SK-N-SH (cell line): ENCODE measurements around the gene DDX31. TPM values are rescaled to one million over a fixed set of nuclear protein-coding genes. Genes with fewer than 3 reads are reported as not detected.

Experiments used
- CTCF ChIA-PET: fragments of 300-600, 350-600 bp; formaldehyde crosslinking; extraction: SDS; loops from one replicate; lab custom pipeline; 2021; lab: Yijun Ruan, JAX
- POLR2A ChIA-PET: fragments of 350-600 bp; sonication (Branson Sonifier 250); formaldehyde crosslinking; extraction: SDS; loops from one replicate; lab custom pipeline; 2020; ENCODE audit warnings: antibody characterized with exemption, inconsistent platforms; lab: Yijun Ruan, JAX
- DNase-seq: peaks from one replicate; pipeline ENCODE4 v3.0.0; 2012
- H2AFZ ChIP-seq: fragments of 200-600 bp; sonication (generic); 2 replicates; pipeline ENCODE4 v1.8.1; 2016; ENCODE audit warnings: antibody characterized with exemption, mild to moderate bottlenecking, low read depth
- H3F3A ChIP-seq: fragments of 200-600 bp; sonication (generic); replicated peaks from 2 replicates; pipeline ENCODE3; 2016; ENCODE audit warnings: antibody characterized with exemption, mild to moderate bottlenecking; ENCODE audit not compliant: insufficient read depth
- H3K27ac ChIP-seq, 2 experiments: fragments of 200-500 bp in 1 of 2; fragments of 200-600 bp in 1 of 2; sonication (Bioruptor generic) in 1 of 2; sonication (generic), shearing (Covaris generic) in 1 of 2; 2 replicates each; pipeline versions ENCODE4 v1.5.1 to v1.6.1; 2014 to 2016; ENCODE audit warnings: low read depth in 2 of 2, inconsistent platforms in 1 of 2, low read length in 1 of 2, mild to moderate bottlenecking in 1 of 2, mixed read lengths in 1 of 2
- H3K27me3 ChIP-seq: fragments of 200-600 bp; sonication (generic), shearing (Covaris generic); 2 replicates; pipeline ENCODE4 v1.6.1; 2016; ENCODE audit warnings: mixed run types; ENCODE audit not compliant: insufficient read depth
- H3K36me3 ChIP-seq, 2 experiments: fragments of 200-500 bp in 1 of 2; fragments of 200-600 bp in 1 of 2; sonication (Bioruptor generic) in 1 of 2; sonication (generic) in 1 of 2; replicated peaks in 1 of 2; 2 replicates each; pipeline versions ENCODE3 to v1.5.1; 2014 to 2016; ENCODE audit warnings: low read length in 1 of 2, mild to moderate bottlenecking in 1 of 2; ENCODE audit not compliant: insufficient read depth in 2 of 2, control insufficient read depth in 1 of 2
- H3K4me1 ChIP-seq, 2 experiments: fragments of 200-500 bp in 1 of 2; fragments of 200-600 bp in 1 of 2; sonication (Bioruptor generic) in 1 of 2; sonication (generic), shearing (Covaris generic) in 1 of 2; 2 replicates each; pipeline versions ENCODE4 v1.5.1 to v1.6.1; 2014 to 2016; ENCODE audit warnings: low read depth in 1 of 2, low read length in 1 of 2, mixed run types in 1 of 2; ENCODE audit not compliant: insufficient read depth in 2 of 2, control insufficient read depth in 1 of 2
- H3K4me2 ChIP-seq: fragments of 200-600 bp; sonication (generic), shearing (Covaris generic); 2 replicates; pipeline ENCODE4 v1.6.1; 2017; ENCODE audit warnings: mixed run types
- H3K4me3 ChIP-seq, 2 experiments: fragments of 200-500 bp in 1 of 2; fragments of 200-600 bp in 1 of 2; sonication (Bioruptor generic) in 1 of 2; sonication (generic), shearing (Covaris generic) in 1 of 2; 2 replicates each; pipeline versions ENCODE4 v1.5.1 to v1.8.1; 2014 to 2016; ENCODE audit warnings: low read depth in 2 of 2, inconsistent platforms in 1 of 2, low read length in 1 of 2, mild to moderate bottlenecking in 1 of 2, mixed read lengths in 1 of 2, moderate library complexity in 1 of 2
- H3K79me2 ChIP-seq: fragments of 200-600 bp; sonication (generic); 2 replicates; pipeline ENCODE4 v1.8.1; 2017; ENCODE audit warnings: mild to moderate bottlenecking; ENCODE audit not compliant: insufficient read depth
- H3K9ac ChIP-seq: fragments of 200-600 bp; sonication (generic); 2 replicates; pipeline ENCODE4 v1.6.1; 2017; ENCODE audit warnings: mixed run types
- H3K9me2 ChIP-seq: fragments of 200-600 bp; sonication (generic); 2 replicates; pipeline ENCODE4 v1.6.1; 2017; ENCODE audit warnings: mixed run types
- H3K9me3 ChIP-seq: fragments of 200-600 bp; sonication (generic); 2 replicates; pipeline ENCODE4 v1.6.1; 2017; ENCODE audit warnings: mixed run types, mild to moderate bottlenecking, moderate library complexity
- H4K20me1 ChIP-seq: fragments of 200-600 bp; sonication (generic); 2 replicates; pipeline ENCODE4 v1.6.1; 2017; ENCODE audit warnings: mild to moderate bottlenecking, mixed run types; ENCODE audit not compliant: insufficient read depth
- CHD2 ChIP-seq: fragments of 150-350 bp; IDR thresholded peaks from 2 replicates; pipeline ENCODE4 v1.6.1; 2018; ENCODE audit warnings: low read length; ENCODE audit not compliant: partially characterized antibody
- ELF1 ChIP-seq: IDR thresholded peaks from 2 replicates; pipeline ENCODE4 v1.4.0; 2012
- EZH2phosphoT487 ChIP-seq: fragments of 200-600 bp; sonication (generic); IDR thresholded peaks from 2 replicates; pipeline ENCODE4 v1.6.1; 2017; ENCODE audit warnings: low read depth, mixed run types, mild to moderate bottlenecking, antibody characterized with exemption, moderate library complexity, borderline replicate concordance
- FOSL2 ChIP-seq: IDR thresholded peaks from 2 replicates; pipeline ENCODE4 v1.4.0; 2012; ENCODE audit warnings: low read depth, mild to moderate bottlenecking, moderate library complexity, borderline replicate concordance
- IRF3 ChIP-seq: fragments of 150-350 bp; IDR thresholded peaks from 2 replicates; pipeline ENCODE4 v1.6.1; 2016; ENCODE audit warnings: mild to moderate bottlenecking, low read depth, low read length
- MAX ChIP-seq: IDR thresholded peaks from 2 replicates; pipeline ENCODE4 v1.4.0; 2012; ENCODE audit warnings: low read depth
- NFIC ChIP-seq: IDR thresholded peaks from 2 replicates; pipeline ENCODE4 v1.4.0; 2012; ENCODE audit warnings: borderline replicate concordance
- PBX3 ChIP-seq: IDR thresholded peaks from 2 replicates; pipeline ENCODE4; 2012
- POLR2AphosphoS5 ChIP-seq: IDR thresholded peaks from 2 replicates; pipeline ENCODE4 v1.6.1; 2012; ENCODE audit warnings: low read depth, low read length
- RAD21 ChIP-seq: IDR thresholded peaks from 2 replicates; pipeline ENCODE4 v1.6.1; 2012; ENCODE audit warnings: mild to moderate bottlenecking, low read length
- RCOR1 ChIP-seq: fragments of 150-350 bp; IDR thresholded peaks from 2 replicates; pipeline ENCODE4 v1.6.1; 2017; ENCODE audit warnings: antibody characterized with exemption, low read length
- RFX5 ChIP-seq: IDR thresholded peaks from 2 replicates; pipeline ENCODE4 v1.6.1; 2012; ENCODE audit warnings: mild to moderate bottlenecking, improper control_type of control experiment, low read length
- SMC3 ChIP-seq: IDR thresholded peaks from 2 replicates; pipeline ENCODE4 v1.6.1; 2012; ENCODE audit warnings: low read depth, low read length, improper control_type of control experiment
- TAF1 ChIP-seq: IDR thresholded peaks from 2 replicates; pipeline ENCODE4 v1.6.1; 2012; ENCODE audit warnings: low read depth, mild to moderate bottlenecking, low read length, moderate library complexity, borderline replicate concordance
- TCF12 ChIP-seq: IDR thresholded peaks from 2 replicates; pipeline ENCODE4 v1.4.0; 2012
- USF2 ChIP-seq: fragments of 150-350 bp; IDR thresholded peaks from 2 replicates; pipeline ENCODE4 v1.6.1; 2017; ENCODE audit warnings: antibody characterized with exemption, low read length, low read depth, borderline replicate concordance
- YY1 ChIP-seq: IDR thresholded peaks from 2 replicates; pipeline ENCODE4 v1.4.0; 2012; ENCODE audit warnings: low read depth, mild to moderate bottlenecking
- ZBTB33 ChIP-seq: IDR thresholded peaks from 2 replicates; pipeline ENCODE4 v1.4.0; 2012; ENCODE audit warnings: low read depth, borderline replicate concordance
- WGBS: methylation state at CpG from one replicate; pipeline ENCODE4 v1.1.6; 2017; ENCODE audit warnings: low lambda C conversion rate; 5-methylcytosine and 5-hydroxymethylcytosine counted together
- polyA plus RNA-seq, 3 experiments: library from polyadenylated mRNA; depleted of rRNA; stranded (reverse); fragments of >200 nt; gene quantifications; 2 replicates each; pipeline ENCODE4 v1.2.3, GENCODE V29; 2012

The DDX31 gene
- polyA plus RNA-seq, 1 of the 3 experiments (the other 2 are of a cell fraction), result 13.9 TPM

- no peak for TF ChIP-seq TCF12
- no peak for TF ChIP-seq ELF1
- no peak for TF ChIP-seq RCOR1
- TF ChIP-seq YY1, result no peak
- no peak for TF ChIP-seq PBX3
- TF ChIP-seq CHD2, result no peak
- no peak for TF ChIP-seq MAX
- TF ChIP-seq IRF3, result no peak
- no peak for TF ChIP-seq SMC3
- no peak for TF ChIP-seq FOSL2
- TF ChIP-seq USF2, result no peak
- no peak for TF ChIP-seq NFIC
- no peak for TF ChIP-seq ZBTB33
- TF ChIP-seq RAD21, result no peak
- TF ChIP-seq RFX5, result no peak
- no peak for TF ChIP-seq POLR2AphosphoS5
- no peak for TF ChIP-seq EZH2phosphoT487
- TF ChIP-seq TAF1, result no peak
- 90% methylated on average over 12 of the region's 12 CpGs for WGBS
- DNase-seq, result no peak
- CTCF ChIA-PET, result no interaction called here
- Histone ChIP-seq H3K36me3 (peaks cover 40 to 73% of the 10 kb centered on the region in 2 experiments), H3K4me3 (no peak overlapping the region), H3K9ac (no peak overlapping the region), H3K27me3 (no peaks in the 10 kb centered on the region), H2AFZ (no peak overlapping the region), H4K20me1 (no peaks in the 10 kb centered on the region), H3K79me2 (no peaks in the 10 kb centered on the region), H3K9me3 (no peaks in the 10 kb centered on the region), H3K4me2 (no peak overlapping the region), H3K27ac (no peak overlapping the region), H3K4me1 (no peaks in the 10 kb centered on the region), H3K9me2 (no peaks in the 10 kb centered on the region), H3F3A (peaks cover 6% of the 10 kb centered on the region)
- POLR2A ChIA-PET, result no interaction called here
Measured at GRCh38 chr9:132637351-132637750, 32.4 kb downstream of the DDX31 start.
